ENCODE results near the gene WNT7A.

- TF ChIP-seq CTCF (IDR thresholded peaks at IDR 0.05; ENCODE audit: low read depth, low read length, missing input control) (no peak), MAX (IDR thresholded peaks at IDR 0.05) (no peak), REST (IDR thresholded peaks at IDR 0.05) (no peak), JUND (IDR thresholded peaks at IDR 0.05) (no peak), YY1 (IDR thresholded peaks at IDR 0.05) (no peak), EGR1 (IDR thresholded peaks at IDR 0.05; ENCODE audit: low read depth in 2 of 2) (no peak), SP1 (IDR thresholded peaks at IDR 0.05) (no peak), FOXA2 (IDR thresholded peaks at IDR 0.05) (no peak), ATF3 (IDR thresholded peaks at IDR 0.05) (no peak), ZBTB33 (IDR thresholded peaks at IDR 0.05) (no peak), FOXA1 (IDR thresholded peaks at IDR 0.05) (no peak), HNF4A (conservative IDR thresholded peaks at IDR 0.05) (no peak)
Measured at GRCh38 chr3:13771496-13771895, 108.4 kb downstream of the WNT7A start.

All from liver (tissue), 3 donors.